H1 (cell line): ENCODE data around the gene KCNT1.

Source experiments
- CEBPB ChIP-seq: IDR thresholded peaks from 2 replicates; pipeline ENCODE4 v1.6.1; 2012; ENCODE audit warnings: low read depth, low read length
- CTCF ChIP-seq, 3 experiments: IDR thresholded peaks; 1 replicate in 2 of 3; 2 replicates in 1 of 3; pipeline versions ENCODE4 v1.5.1 to v1.6.1; 2011; ENCODE audit warnings: low read length in 3 of 3, mild to moderate bottlenecking in 3 of 3, inconsistent platforms in 2 of 3, low read depth in 1 of 3, moderate library complexity in 1 of 3; ENCODE audit not compliant: insufficient read depth in 1 of 3; ENCODE audit errors: control extremely low read depth in 1 of 3
- EP300 ChIP-seq, 2 experiments: IDR thresholded peaks; 1 replicate in 1 of 2; 2 replicates in 1 of 2; pipeline ENCODE4 v1.6.1; 2011 to 2012; ENCODE audit warnings: low read depth in 2 of 2, low read length in 2 of 2, mild to moderate bottlenecking in 2 of 2, borderline replicate concordance in 1 of 2, inconsistent platforms in 1 of 2, moderate library complexity in 1 of 2

- TF ChIP-seq CEBPB, result no peak
- no peak for TF ChIP-seq CTCF (IDR thresholded peaks at IDR 0.05; ENCODE audit: control extremely low read depth in 1 of 3, insufficient read depth in 1 of 3, low read depth in 1 of 3, low read length in 3 of 3)
- no peak for TF ChIP-seq EP300 (IDR thresholded peaks at IDR 0.05; ENCODE audit: borderline replicate concordance in 1 of 2, low read depth in 2 of 2, low read length in 2 of 2)
Measured at GRCh38 chr9:135822374-135822755, 120.4 kb downstream of the KCNT1 start.
